K562 (cell line): Measurements from ENCODE around the gene IRAG1.

Source experiments
- FIP1L1 ChIP-seq: fragments of 200-400 bp; formaldehyde crosslinking; IDR thresholded peaks from 2 replicates; pipeline ENCODE4 v1.6.1; 2018; ENCODE audit warnings: mild to moderate bottlenecking, low read depth, low read length; ENCODE audit not compliant: poor library complexity, severe bottlenecking
- TF ChIP-seq, protein P1 (sequence below), 3 experiments: fragments of 200-800 bp in 1 of 3; fragments of 250-450 bp in 1 of 3; fragments of 450-650 bp in 1 of 3; sonication (Bioruptor Pico) in 1 of 3; sonication (Bioruptor generic) in 1 of 3; formaldehyde crosslinking in 1 of 3; IDR thresholded peaks; 2 replicates each; pipeline versions ENCODE4 v1.6.1 to v1.8.0; 2016 to 2022; ENCODE audit warnings: mild to moderate bottlenecking in 2 of 3, missing genetic modification characterization in 2 of 3, missing compliant biosample characterization in 1 of 3, moderate library complexity in 1 of 3
- TF ChIP-seq, protein P2 (sequence below), 3 experiments: IDR thresholded peaks in 2 of 3; conservative IDR thresholded peaks in 1 of 3; 2 replicates each; pipeline ENCODE4 v1.5.1; 2011 to 2012; ENCODE audit warnings: low read length in 3 of 3, mild to moderate bottlenecking in 3 of 3, control low read depth in 2 of 3, improper control_type of control experiment in 1 of 3, inconsistent platforms in 1 of 3, low read depth in 1 of 3, mixed read lengths in 1 of 3, moderate library complexity in 1 of 3; ENCODE audit not compliant: insufficient read depth in 2 of 3

DNA sequence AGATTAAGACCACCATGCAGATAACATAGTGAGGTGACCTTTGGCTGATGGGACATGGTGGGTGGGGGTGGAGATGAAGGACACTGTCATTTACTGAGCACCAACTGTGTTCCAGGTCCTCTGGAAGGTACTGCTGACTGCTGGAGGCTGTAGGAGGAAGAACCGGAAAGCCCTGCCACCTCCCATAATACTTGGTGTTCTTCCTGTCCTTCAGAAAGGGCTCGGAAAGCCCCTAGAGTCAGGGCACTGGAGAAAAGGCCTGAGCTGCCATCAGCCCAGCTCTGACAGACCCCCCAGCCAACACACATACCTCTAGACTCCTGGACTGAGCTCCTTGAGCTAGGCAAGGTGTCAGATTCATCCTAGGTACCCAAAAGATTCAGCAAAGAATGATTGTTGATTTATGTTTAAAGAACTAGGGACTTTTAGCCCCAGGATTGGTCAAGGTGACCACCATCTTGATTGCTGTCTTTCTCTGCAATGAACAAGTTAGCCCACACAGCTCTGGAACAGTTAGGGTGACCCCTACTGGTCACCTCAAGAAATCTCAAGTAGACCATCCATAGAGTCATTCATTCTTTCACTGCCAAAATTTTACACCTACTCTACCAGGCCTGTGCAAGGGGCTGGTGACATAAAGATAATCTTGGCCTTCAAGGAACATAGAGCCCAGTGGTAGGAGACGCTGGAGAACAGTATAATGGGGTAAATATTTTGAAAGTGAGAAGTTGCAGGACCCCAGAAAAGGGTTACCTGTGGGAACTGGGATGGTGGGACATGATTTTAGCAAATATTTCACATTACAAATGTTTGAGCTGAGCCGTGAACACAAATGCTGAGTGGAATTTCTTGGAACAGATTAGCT lies 39.4 kb downstream of the IRAG1 start:
- TF ChIP-seq FIP1L1, result no peak
- TF ChIP-seq, protein P1, sequence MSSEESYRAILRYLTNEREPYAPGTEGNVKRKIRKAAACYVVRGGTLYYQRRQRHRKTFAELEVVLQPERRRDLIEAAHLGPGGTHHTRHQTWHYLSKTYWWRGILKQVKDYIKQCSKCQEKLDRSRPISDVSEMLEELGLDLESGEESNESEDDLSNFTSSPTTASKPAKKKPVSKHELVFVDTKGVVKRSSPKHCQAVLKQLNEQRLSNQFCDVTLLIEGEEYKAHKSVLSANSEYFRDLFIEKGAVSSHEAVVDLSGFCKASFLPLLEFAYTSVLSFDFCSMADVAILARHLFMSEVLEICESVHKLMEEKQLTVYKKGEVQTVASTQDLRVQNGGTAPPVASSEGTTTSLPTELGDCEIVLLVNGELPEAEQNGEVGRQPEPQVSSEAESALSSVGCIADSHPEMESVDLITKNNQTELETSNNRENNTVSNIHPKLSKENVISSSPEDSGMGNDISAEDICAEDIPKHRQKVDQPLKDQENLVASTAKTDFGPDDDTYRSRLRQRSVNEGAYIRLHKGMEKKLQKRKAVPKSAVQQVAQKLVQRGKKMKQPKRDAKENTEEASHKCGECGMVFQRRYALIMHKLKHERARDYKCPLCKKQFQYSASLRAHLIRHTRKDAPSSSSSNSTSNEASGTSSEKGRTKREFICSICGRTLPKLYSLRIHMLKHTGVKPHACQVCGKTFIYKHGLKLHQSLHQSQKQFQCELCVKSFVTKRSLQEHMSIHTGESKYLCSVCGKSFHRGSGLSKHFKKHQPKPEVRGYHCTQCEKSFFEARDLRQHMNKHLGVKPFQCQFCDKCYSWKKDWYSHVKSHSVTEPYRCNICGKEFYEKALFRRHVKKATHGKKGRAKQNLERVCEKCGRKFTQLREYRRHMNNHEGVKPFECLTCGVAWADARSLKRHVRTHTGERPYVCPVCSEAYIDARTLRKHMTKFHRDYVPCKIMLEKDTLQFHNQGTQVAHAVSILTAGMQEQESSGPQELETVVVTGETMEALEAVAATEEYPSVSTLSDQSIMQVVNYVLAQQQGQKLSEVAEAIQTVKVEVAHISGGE (CRISPR knock-in tag; IDR thresholded peaks at IDR 0.05), result no peak
- TF ChIP-seq, protein P2, sequence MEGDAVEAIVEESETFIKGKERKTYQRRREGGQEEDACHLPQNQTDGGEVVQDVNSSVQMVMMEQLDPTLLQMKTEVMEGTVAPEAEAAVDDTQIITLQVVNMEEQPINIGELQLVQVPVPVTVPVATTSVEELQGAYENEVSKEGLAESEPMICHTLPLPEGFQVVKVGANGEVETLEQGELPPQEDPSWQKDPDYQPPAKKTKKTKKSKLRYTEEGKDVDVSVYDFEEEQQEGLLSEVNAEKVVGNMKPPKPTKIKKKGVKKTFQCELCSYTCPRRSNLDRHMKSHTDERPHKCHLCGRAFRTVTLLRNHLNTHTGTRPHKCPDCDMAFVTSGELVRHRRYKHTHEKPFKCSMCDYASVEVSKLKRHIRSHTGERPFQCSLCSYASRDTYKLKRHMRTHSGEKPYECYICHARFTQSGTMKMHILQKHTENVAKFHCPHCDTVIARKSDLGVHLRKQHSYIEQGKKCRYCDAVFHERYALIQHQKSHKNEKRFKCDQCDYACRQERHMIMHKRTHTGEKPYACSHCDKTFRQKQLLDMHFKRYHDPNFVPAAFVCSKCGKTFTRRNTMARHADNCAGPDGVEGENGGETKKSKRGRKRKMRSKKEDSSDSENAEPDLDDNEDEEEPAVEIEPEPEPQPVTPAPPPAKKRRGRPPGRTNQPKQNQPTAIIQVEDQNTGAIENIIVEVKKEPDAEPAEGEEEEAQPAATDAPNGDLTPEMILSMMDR (IDR thresholded peaks at IDR 0.05 in 2 of 3, conservative IDR thresholded peaks at IDR 0.05 in 1 of 3; ENCODE audit: insufficient read depth in 2 of 3, low read depth in 1 of 3, low read length in 3 of 3), result peak; percentile 74 to 88 (median 84)
